H1 (cell line): ENCODE measurements around the gene KDM6A. TPM values are rescaled to one million over a fixed set of nuclear protein-coding genes. Genes with fewer than 3 reads are reported as not detected.

Experiments
- CTCF ChIA-PET: fragments of 300-600 bp; sonication (Branson Sonifier 250); formaldehyde crosslinking; loops from one replicate; lab custom pipeline; 2021; ENCODE audit not compliant: partially characterized antibody; lab: Charles Lee
- POLR2A ChIA-PET: fragments of 300-600 bp; sonication (Branson Sonifier 250); formaldehyde crosslinking; loops from one replicate; lab custom pipeline; 2021; ENCODE audit warnings: inconsistent platforms; ENCODE audit not compliant: partially characterized antibody; lab: Charles Lee
- DNase-seq, 2 experiments: peaks; one replicate each; pipeline versions ENCODE4 v3.0.0 to v3.0.0-alpha.2; 2010 to 2022; ENCODE audit warnings: low spot score in 2 of 2, low read depth in 1 of 2, mixed read lengths in 1 of 2
- FAIRE-seq: peaks from 2 replicates; lab custom pipeline; 2011; peaks lifted over from hg19 to GRCh38; lab: Jason Lieb, UNC
- H2AFZ ChIP-seq: 2 replicates; pipeline ENCODE4 v1.8.1; 2012; ENCODE audit warnings: low read length, inconsistent platforms
- H2AK5ac ChIP-seq: 2 replicates; pipeline ENCODE4 v1.6.1; 2013; ENCODE audit warnings: low read depth, low read length
- H2BK120ac ChIP-seq: replicated peaks from 2 replicates; pipeline ENCODE3; 2013; ENCODE audit warnings: low read depth, low read length, inconsistent platforms
- H2BK12ac ChIP-seq: 2 replicates; pipeline ENCODE4 v1.6.1; 2013; ENCODE audit warnings: low read depth, low read length
- H2BK15ac ChIP-seq: 2 replicates; pipeline ENCODE4 v1.6.1; 2013; ENCODE audit warnings: low read length
- H2BK20ac ChIP-seq: 2 replicates; pipeline ENCODE4 v1.6.1; 2013; ENCODE audit warnings: low read length
- H2BK5ac ChIP-seq: 2 replicates; pipeline ENCODE4 v1.6.1; 2013; ENCODE audit warnings: low read depth, low read length
- H3K14ac ChIP-seq: 2 replicates; pipeline ENCODE4 v1.6.1; 2013; ENCODE audit warnings: inconsistent platforms; ENCODE audit not compliant: insufficient read length
- H3K18ac ChIP-seq: 2 replicates; pipeline ENCODE4 v1.6.1; 2013; ENCODE audit warnings: low read length; ENCODE audit errors: extremely low read depth
- H3K23ac ChIP-seq: 2 replicates; pipeline ENCODE4 v1.6.1; 2013; ENCODE audit warnings: inconsistent platforms; ENCODE audit not compliant: insufficient read length
- H3K23me2 ChIP-seq: 2 replicates; pipeline ENCODE4 v1.6.1; 2013; ENCODE audit warnings: low read depth, low read length
- H3K27ac ChIP-seq: 2 replicates; pipeline ENCODE4 v1.6.1; 2011; ENCODE audit warnings: low read depth, low read length, inconsistent platforms
- H3K27me3 ChIP-seq, 4 experiments: replicated peaks in 1 of 4; 1 replicate in 1 of 4; 2 replicates in 3 of 4; pipeline versions ENCODE4 v1.6.1 to v1.8.1; 2011 to 2013; ENCODE audit warnings: low read length in 3 of 4, mild to moderate bottlenecking in 3 of 4, inconsistent platforms in 2 of 4, mixed read lengths in 2 of 4, moderate library complexity in 1 of 4; ENCODE audit not compliant: control insufficient read depth in 3 of 4, insufficient read depth in 3 of 4; ENCODE audit errors: extremely low read depth in 1 of 4
- H3K36me3 ChIP-seq, 4 experiments: 2 replicates each; pipeline versions ENCODE4 v1.6.1 to v1.8.1; 2011 to 2013; ENCODE audit warnings: mild to moderate bottlenecking in 4 of 4, low read length in 3 of 4, moderate library complexity in 2 of 4, control low read depth in 1 of 4, inconsistent platforms in 1 of 4; ENCODE audit not compliant: insufficient read depth in 4 of 4, control insufficient read depth in 2 of 4
- H3K4ac ChIP-seq: replicated peaks from 2 replicates; pipeline ENCODE3; 2013; ENCODE audit warnings: low read length, low read depth, mixed read lengths, inconsistent platforms; ENCODE audit not compliant: insufficient read length
- H3K4me1 ChIP-seq, 4 experiments: replicated peaks in 1 of 4; 1 replicate in 1 of 4; 2 replicates in 3 of 4; pipeline versions ENCODE4 v1.6.1 to v1.8.1; 2011 to 2013; ENCODE audit warnings: low read length in 3 of 4, inconsistent platforms in 2 of 4, mixed read lengths in 1 of 4; ENCODE audit not compliant: insufficient read depth in 4 of 4, control insufficient read depth in 3 of 4
- H3K4me2 ChIP-seq, 2 experiments: 2 replicates each; pipeline versions ENCODE4 v1.6.1 to v1.8.1; 2011 to 2013; ENCODE audit warnings: low read depth in 2 of 2, low read length in 2 of 2, control low read depth in 1 of 2, inconsistent platforms in 1 of 2, mild to moderate bottlenecking in 1 of 2; ENCODE audit not compliant: insufficient read depth in 1 of 2
- H3K4me3 ChIP-seq, 4 experiments: fragments of 200-600, 300-600 bp in 1 of 4; sonication (generic), shearing (Covaris generic), sonication (Bioruptor Twin) in 1 of 4; 2 replicates each; pipeline versions ENCODE4 v1.5.1 to v1.8.1; 2011 to 2016; ENCODE audit warnings: low read length in 4 of 4, low read depth in 3 of 4, control low read depth in 2 of 4, inconsistent platforms in 2 of 4, mild to moderate bottlenecking in 2 of 4, mixed read lengths in 1 of 4, moderate library complexity in 1 of 4; ENCODE audit not compliant: insufficient read depth in 2 of 4; ENCODE audit errors: extremely low read depth in 1 of 4
- H3K56ac ChIP-seq: replicated peaks from 2 replicates; pipeline ENCODE3; 2013; ENCODE audit warnings: low read depth, mild to moderate bottlenecking, mixed read lengths, low read length, inconsistent platforms; ENCODE audit not compliant: insufficient read length
- H3K79me1 ChIP-seq: 2 replicates; pipeline ENCODE4 v1.6.1; 2013; ENCODE audit warnings: low read depth, low read length, control low read depth
- H3K79me2 ChIP-seq, 2 experiments: 2 replicates each; pipeline versions ENCODE4 v1.6.1 to v1.8.1; 2012 to 2013; ENCODE audit warnings: low read length in 2 of 2, mild to moderate bottlenecking in 2 of 2, inconsistent platforms in 1 of 2; ENCODE audit not compliant: insufficient read depth in 2 of 2, control insufficient read depth in 1 of 2
- H3K9ac ChIP-seq, 4 experiments: replicated peaks in 1 of 4; 1 replicate in 1 of 4; 2 replicates in 3 of 4; pipeline versions ENCODE4 v1.6.1 to v1.8.1; 2011 to 2013; ENCODE audit warnings: low read depth in 3 of 4, low read length in 3 of 4, control low read depth in 2 of 4, mild to moderate bottlenecking in 2 of 4, moderate library complexity in 2 of 4, inconsistent platforms in 1 of 4; ENCODE audit errors: extremely low read depth in 1 of 4
- H3K9me3 ChIP-seq, 2 experiments: 2 replicates each; pipeline versions ENCODE4 v1.6.1 to v1.8.1; 2012 to 2013; ENCODE audit warnings: mild to moderate bottlenecking in 2 of 2, moderate library complexity in 2 of 2, control low read depth in 1 of 2, inconsistent platforms in 1 of 2, low read depth in 1 of 2, low read length in 1 of 2, mixed read lengths in 1 of 2; ENCODE audit not compliant: insufficient read depth in 2 of 2
- H4K20me1 ChIP-seq, 2 experiments: replicated peaks in 1 of 2; 2 replicates each; pipeline versions ENCODE3 to v1.8.1; 2011 to 2013; ENCODE audit warnings: inconsistent platforms in 2 of 2, low read length in 2 of 2, mild to moderate bottlenecking in 1 of 2; ENCODE audit not compliant: insufficient read depth in 2 of 2, control insufficient read depth in 1 of 2
- H4K5ac ChIP-seq: 2 replicates; pipeline ENCODE4 v1.6.1; 2013; ENCODE audit warnings: low read length, low read depth, mixed read lengths, inconsistent platforms; ENCODE audit not compliant: insufficient read length
- H4K8ac ChIP-seq: 2 replicates; pipeline ENCODE4 v1.8.0; 2013; ENCODE audit warnings: mild to moderate bottlenecking, moderate library complexity, low read length, inconsistent platforms; ENCODE audit not compliant: insufficient read depth; ENCODE audit errors: extremely low read depth
- H4K91ac ChIP-seq: replicated peaks from 2 replicates; pipeline ENCODE3; 2013; ENCODE audit warnings: low read length, mixed read lengths, inconsistent platforms; ENCODE audit not compliant: insufficient read length
- CHD2 ChIP-seq: IDR thresholded peaks from 2 replicates; pipeline ENCODE4 v1.6.1; 2012; ENCODE audit warnings: low read length, improper control_type of control experiment
- MAFK ChIP-seq: IDR thresholded peaks from 2 replicates; pipeline ENCODE4 v1.6.1; 2012; ENCODE audit warnings: low read depth, mild to moderate bottlenecking, improper control_type of control experiment, low read length
- TCF12 ChIP-seq: IDR thresholded peaks from 2 replicates; pipeline ENCODE4 v1.6.1; 2011; ENCODE audit warnings: low read depth, mild to moderate bottlenecking, low read length
- WGBS, 2 experiments: shearing (Covaris generic) in 1 of 2; methylation state at CpG; one replicate each; pipeline versions ENCODE4 v1.1.6 to v1.1.7; 2013 to 2015; ENCODE audit warnings: low lambda C conversion rate in 2 of 2, mixed read lengths in 2 of 2, inconsistent platforms in 1 of 2, low coverage in 1 of 2, missing lambda C conversion rate in 1 of 2; ENCODE audit not compliant: insufficient replicate concordance in 2 of 2, insufficient coverage in 1 of 2, insufficient read length in 1 of 2; ENCODE audit errors: extremely low coverage in 1 of 2, missing lambda C conversion rate in 1 of 2; 5-methylcytosine and 5-hydroxymethylcytosine counted together
- polyA plus RNA-seq, 7 experiments: library from polyadenylated mRNA; depleted of rRNA in 3 of 7; stranded (reverse) in 5 of 7; unstranded in 2 of 7; fragments of >200 nt in 5 of 7; fragments of 200-250 nt in 2 of 7; gene quantifications; 1 replicate in 5 of 7; 2 replicates in 1 of 7; 4 replicates in 1 of 7; pipeline versions ENCODE4 v1.2.1 to v1.2.3, GENCODE V29; 2011 to 2013; ENCODE audit warnings: missing spikeins in 2 of 7, mixed read lengths in 2 of 7
- total RNA-seq: library from RNA; stranded (reverse); fragmentation: NEBNext Ultra II Directional; extraction: Animal tissue kit (Norgen Biotek cat#: 25700); gene quantifications from 2 replicates; pipeline ENCODE4 v1.2.1, GENCODE V29; 2021

Gene KDM6A
- total and polyA plus RNA-seq, 2 of the 8 experiments (the other 6 are each of a cell fraction or from before 2014, with no cell fraction given), result 43.5 to 58.4 TPM

DNA sequence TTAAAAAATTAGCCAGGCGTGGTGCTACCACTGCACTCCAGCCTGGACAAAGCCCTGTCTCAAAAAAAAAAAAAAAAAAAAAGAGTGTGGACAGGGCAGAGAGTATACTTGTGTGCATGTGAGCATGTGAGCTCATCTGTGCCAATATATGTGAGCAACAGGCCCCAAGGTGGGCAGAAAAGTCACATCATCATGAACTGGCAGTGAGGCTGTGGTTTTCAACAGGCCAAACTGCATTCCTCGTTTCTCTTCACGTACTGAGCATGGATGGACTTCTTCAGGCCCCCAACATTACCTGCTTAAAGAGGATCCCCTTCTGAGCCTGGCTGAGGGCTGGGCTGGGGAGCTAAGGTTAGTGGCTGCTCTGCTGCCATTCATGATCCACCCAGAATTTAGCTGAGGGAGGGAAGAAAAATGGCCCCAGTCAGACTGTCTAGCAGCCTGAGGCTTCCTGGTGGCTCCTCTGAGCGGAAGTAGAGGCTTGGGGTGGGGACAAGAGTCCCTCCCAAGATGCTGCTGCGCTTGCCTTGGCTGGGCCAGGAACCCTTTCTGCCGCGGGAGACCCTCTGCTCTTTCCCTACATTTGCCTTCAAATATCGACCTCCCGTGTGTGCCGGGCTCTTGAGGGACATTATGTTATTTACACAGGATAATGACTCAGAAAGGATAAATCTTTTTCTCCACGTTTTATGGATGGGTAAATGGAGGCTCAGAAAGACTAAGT, 272.7 kb downstream of the KDM6A start:
- Histone ChIP-seq H3K56ac (no peak overlapping the region), H3K4me1 (no peaks in the 10 kb centered on the region), H3K23ac (no peak overlapping the region), H3K36me3 (no peaks in the 10 kb centered on the region), H2AFZ (no peak overlapping the region), H3K27ac (no peak overlapping the region), H2BK20ac (no peak overlapping the region), H3K27me3 (no peaks in the 10 kb centered on the region), H4K91ac (no peak overlapping the region), H3K4ac (no peak overlapping the region), H2BK5ac (no peak overlapping the region), H2BK120ac (no peak overlapping the region), H3K23me2 (no peaks in the 10 kb centered on the region), H3K79me1 (no peaks in the 10 kb centered on the region), H4K8ac (no peak overlapping the region), H2AK5ac (no peak overlapping the region), H4K5ac (no peak overlapping the region), H2BK12ac (no peak overlapping the region), H4K20me1 (no peaks in the 10 kb centered on the region), H3K79me2 (no peaks in the 10 kb centered on the region), H3K9me3 (no peaks in the 10 kb centered on the region), H3K18ac (no peak overlapping the region), H3K4me2 (no peak overlapping the region), H3K9ac (no peak overlapping the region), H3K14ac (no peak overlapping the region), H2BK15ac (no peak overlapping the region), H3K4me3 (no peak overlapping the region)
- ChIA-PET CTCF (interaction anchor here (0.6 kb wide), 1 partner anchor 260 kb away, joined by 3 read pairs; no protein-coding TSS in a partner anchor), POLR2A (no interaction called here)
- DNase-seq, result no peak
- FAIRE-seq, result no peak
- WGBS, 2 experiments, result 77% methylated on average over 6 of the region's 11 CpGs; no CpG with 5 or more reads in 1 of the 2 experiments
- TF ChIP-seq MAFK, result no peak
- no peak for TF ChIP-seq TCF12
- no peak for TF ChIP-seq CHD2
